Sigmoid colon (tissue), 4 donors: Measurements from ENCODE around the gene MRPS7.

Source experiments
- CTCF ChIP-seq, 4 experiments: fragments of 450-650 bp in 3 of 4; fragments of 200-600 bp in 1 of 4; IDR thresholded peaks; one replicate each; pipeline ENCODE4 v1.5.1; 2016 to 2019; ENCODE audit warnings: antibody characterized with exemption in 4 of 4, mild to moderate bottlenecking in 3 of 4, moderate library complexity in 2 of 4
- EP300 ChIP-seq, 4 donors: sonication (generic); formaldehyde crosslinking; IDR thresholded peaks; one replicate each; pipeline ENCODE4 v1.6.1; 2017; ENCODE audit warnings: antibody characterized with exemption in 4 of 4
- POLR2A ChIP-seq, 2 donors: fragments of 450-650 bp; IDR thresholded peaks; one replicate each; pipeline ENCODE4 v1.6.1; 2016; ENCODE audit warnings: antibody characterized with exemption in 2 of 2, mild to moderate bottlenecking in 2 of 2, moderate library complexity in 2 of 2
- POLR2AphosphoS5 ChIP-seq, 4 donors: sonication (generic); formaldehyde crosslinking; IDR thresholded peaks; one replicate each; pipeline ENCODE4 v1.6.1; 2017; ENCODE audit warnings: antibody characterized with exemption in 4 of 4

GRCh38 chr17:75250009-75250471, 11.6 kb upstream of the MRPS7 start:
- TF ChIP-seq CTCF (IDR thresholded peaks at IDR 0.05) (no peak), EP300 (IDR thresholded peaks at IDR 0.05) (no peak), POLR2AphosphoS5 (IDR thresholded peaks at IDR 0.05) (no peak), POLR2A (IDR thresholded peaks at IDR 0.05) (no peak)
